Measurements from ENCODE around the gene INSR. TPM values are rescaled to one million over a fixed set of nuclear protein-coding genes. Genes with fewer than 3 reads are reported as not detected.

The INSR gene
- total RNA-seq, 4 donors from 2014 or later: 70.7 to 165 (median 89.2) TPM

DNA sequence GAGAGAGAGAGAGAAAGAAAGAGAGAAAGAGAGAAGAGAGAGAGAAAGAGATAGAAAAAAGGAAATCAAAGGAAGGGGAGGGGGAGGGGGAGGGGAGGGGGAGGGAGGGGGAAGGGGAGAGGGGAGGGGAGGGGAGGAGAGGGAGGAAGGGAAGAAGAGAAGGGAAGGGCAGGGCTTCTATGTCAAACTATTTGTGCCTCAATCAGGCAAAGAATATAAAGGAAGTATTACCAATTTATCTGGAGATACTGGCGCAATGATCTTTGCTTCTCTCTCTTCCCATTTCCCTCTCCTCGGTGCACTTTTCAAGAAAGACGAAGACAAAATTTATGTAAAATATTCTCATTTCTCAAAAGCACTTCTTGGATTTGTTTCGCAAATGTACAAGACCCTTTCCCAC lies 9.3 kb upstream of the INSR start:
- intact Hi-C loops (cut with DNase I; ENCODE audit: low total_unique reads): no loop called here
- DNase-seq (ENCODE audit: low spot score in 2 of 2): no peak
- H3K4me3 ChIP-seq (ENCODE audit: low read depth, poor library complexity, severe bottlenecking): no peak overlapping the region
- WGBS, 2 donors: 82 to 84% methylated on average over 4 of the region's 4 CpGs
- no peak for TF ChIP-seq POLR2A (IDR thresholded peaks at IDR 0.05)
- TF ChIP-seq, protein P1, sequence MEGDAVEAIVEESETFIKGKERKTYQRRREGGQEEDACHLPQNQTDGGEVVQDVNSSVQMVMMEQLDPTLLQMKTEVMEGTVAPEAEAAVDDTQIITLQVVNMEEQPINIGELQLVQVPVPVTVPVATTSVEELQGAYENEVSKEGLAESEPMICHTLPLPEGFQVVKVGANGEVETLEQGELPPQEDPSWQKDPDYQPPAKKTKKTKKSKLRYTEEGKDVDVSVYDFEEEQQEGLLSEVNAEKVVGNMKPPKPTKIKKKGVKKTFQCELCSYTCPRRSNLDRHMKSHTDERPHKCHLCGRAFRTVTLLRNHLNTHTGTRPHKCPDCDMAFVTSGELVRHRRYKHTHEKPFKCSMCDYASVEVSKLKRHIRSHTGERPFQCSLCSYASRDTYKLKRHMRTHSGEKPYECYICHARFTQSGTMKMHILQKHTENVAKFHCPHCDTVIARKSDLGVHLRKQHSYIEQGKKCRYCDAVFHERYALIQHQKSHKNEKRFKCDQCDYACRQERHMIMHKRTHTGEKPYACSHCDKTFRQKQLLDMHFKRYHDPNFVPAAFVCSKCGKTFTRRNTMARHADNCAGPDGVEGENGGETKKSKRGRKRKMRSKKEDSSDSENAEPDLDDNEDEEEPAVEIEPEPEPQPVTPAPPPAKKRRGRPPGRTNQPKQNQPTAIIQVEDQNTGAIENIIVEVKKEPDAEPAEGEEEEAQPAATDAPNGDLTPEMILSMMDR (IDR thresholded peaks at IDR 0.05): no peak

DNA sequence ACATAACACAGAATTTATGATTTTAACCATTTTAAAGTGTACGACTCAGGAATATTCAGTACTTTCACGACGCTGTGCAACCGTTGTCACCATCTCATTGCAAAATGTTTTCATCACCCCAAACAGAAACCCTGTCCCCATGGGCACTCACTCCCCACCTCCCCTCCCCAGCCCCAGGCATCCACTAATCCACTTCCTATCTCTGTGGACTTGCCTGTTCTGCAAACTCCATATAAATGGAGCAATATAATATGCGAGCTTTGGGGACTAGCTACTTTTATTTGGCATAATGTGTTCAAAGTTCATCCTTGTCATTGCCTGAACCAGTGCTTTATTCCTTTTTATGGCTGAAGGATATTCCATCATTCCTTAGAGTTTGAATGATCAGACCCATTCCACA lies 7.3 kb upstream of the INSR start:
- intact Hi-C loops (cut with DNase I; ENCODE audit: low total_unique reads): no loop called here
- 77 to 87% methylated on average over 5 of the region's 5 CpGs for WGBS, 2 donors
- TF ChIP-seq, protein P1 (IDR thresholded peaks at IDR 0.05): no peak
- TF ChIP-seq POLR2A (IDR thresholded peaks at IDR 0.05): no peak
- H3K4me3 ChIP-seq (ENCODE audit: low read depth, poor library complexity, severe bottlenecking): no peak overlapping the region
- no peak for DNase-seq (ENCODE audit: low spot score in 2 of 2)

DNA sequence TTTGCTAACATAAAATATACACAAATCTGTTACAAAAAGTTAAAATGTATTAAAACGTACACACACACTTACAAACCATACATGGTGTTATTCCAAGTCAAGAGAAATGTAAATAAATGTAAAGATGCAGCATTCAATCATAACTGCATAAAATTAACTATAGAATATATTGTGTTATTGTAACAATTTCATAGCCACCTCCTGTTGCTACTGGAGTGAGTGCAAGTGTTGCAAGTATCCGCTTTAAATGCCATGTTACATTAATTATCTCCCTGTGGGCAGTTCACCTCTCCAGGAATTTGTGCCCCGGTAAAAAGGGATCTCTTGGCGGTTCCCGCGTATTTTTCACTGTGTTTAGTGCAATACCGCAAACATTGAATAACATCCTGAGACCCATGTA lies 3.5 kb upstream of the INSR start:
- DNase-seq (ENCODE audit: low spot score in 2 of 2): no peak
- 41 to 45% methylated on average over 7 of the region's 7 CpGs for WGBS, 2 donors
- no peak overlapping the region for H3K4me3 ChIP-seq (ENCODE audit: low read depth, poor library complexity, severe bottlenecking)
- TF ChIP-seq, protein P1 (IDR thresholded peaks at IDR 0.05): no peak
- no peak for TF ChIP-seq POLR2A (IDR thresholded peaks at IDR 0.05)
- intact Hi-C loops (cut with DNase I; ENCODE audit: low total_unique reads): loop anchor here (10.0 kb wide), 1 partner anchor 103 kb away; no protein-coding TSS in a partner anchor

DNA sequence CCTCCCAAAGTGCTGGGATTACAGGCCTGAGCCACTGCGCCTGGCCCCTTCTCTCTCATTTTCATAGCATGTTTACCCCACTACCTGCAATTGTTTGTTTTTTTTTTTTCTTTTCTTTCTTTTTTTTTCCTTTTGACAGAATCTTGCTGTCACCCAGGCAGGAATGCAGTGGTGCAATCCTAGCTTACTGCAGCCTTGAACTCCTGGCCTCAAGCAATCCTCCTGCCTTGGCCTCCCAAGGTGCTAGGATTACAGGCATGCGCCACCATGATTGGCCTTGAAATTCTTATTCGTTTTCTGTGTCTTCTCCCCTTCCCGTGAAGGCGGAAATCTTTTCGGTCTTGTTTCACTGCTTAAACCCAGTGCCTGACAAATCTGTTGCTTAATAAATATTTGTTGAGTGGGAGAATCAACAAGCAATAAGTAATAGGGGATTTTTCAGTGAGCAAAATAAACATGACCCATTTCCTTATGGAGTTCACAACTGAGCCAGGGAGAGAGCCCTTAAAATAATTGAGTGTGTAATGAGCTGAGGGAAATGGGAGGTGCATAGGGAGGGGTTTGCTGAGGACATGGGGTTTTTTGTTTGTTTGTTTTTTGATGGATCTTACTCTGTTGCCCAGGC lies 1.8 kb upstream of the INSR start:
- no peak overlapping the region for H3K4me3 ChIP-seq (ENCODE audit: low read depth, poor library complexity, severe bottlenecking)
- WGBS, 2 donors: 95% methylated on average over 6 of the region's 6 CpGs
- TF ChIP-seq POLR2A (IDR thresholded peaks at IDR 0.05): no peak
- TF ChIP-seq, protein P1 (IDR thresholded peaks at IDR 0.05): no peak
- no peak for DNase-seq (ENCODE audit: low spot score in 2 of 2)
- intact Hi-C loops (cut with DNase I; ENCODE audit: low total_unique reads): loop anchor here (10.0 kb wide), 1 partner anchor 101 kb away; no protein-coding TSS in a partner anchor

DNA sequence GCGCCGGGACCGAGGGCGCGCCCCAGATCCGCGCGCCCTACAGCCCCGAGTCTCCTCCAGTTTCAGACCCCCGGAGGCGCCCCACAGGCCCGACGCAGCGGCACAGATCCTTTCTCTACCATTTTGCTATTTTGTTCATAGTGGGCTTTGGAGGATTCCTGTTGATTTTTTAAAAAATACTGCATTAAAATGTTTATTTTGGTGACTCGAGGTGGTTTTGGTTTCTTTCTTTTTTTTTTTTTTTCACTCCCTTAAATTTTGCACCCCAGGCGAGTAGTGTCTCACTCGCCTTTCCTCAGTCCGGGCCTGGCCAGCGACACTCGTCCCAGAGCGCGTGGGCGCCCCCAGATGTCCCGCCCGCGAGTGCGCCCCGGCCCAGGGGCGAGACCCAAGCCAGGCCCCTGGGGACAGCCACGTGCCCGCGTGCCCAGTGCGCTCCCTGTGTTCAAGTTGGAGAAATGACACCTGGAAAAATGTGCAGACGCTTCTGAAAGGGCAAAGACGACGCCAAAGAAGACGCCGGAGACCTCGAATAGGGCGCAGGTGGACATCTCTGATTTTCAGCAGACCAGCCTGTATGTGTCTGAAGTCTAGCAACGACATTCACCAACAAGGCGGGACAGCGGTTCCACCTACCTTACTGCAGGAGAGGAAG lies 471 bp upstream of the INSR start:
- H3K4me3 ChIP-seq (ENCODE audit: low read depth, poor library complexity, severe bottlenecking): peak overlapping the region; percentile 21
- intact Hi-C loops (cut with DNase I; ENCODE audit: low total_unique reads): loop anchor here (10.0 kb wide), 1 partner anchor 100 kb away; no protein-coding TSS in a partner anchor
- WGBS, 2 donors: 0 to 3% methylated on average over 41 to 43 of the region's 43 CpGs

More for the DNA sequence above, 471 bp upstream of the INSR start:
- peak; percentile 63 to 92 for DNase-seq (ENCODE audit: low spot score in 2 of 2)
- TF ChIP-seq, protein P1 (IDR thresholded peaks at IDR 0.05): no peak
- TF ChIP-seq POLR2A (IDR thresholded peaks at IDR 0.05): no peak
